GM21526 (cell line): ENCODE results near the gene TAF6.

Source experiments
- ATAC-seq: cut with Tn5 transposase; IDR thresholded peaks from one replicate; pipeline ENCODE4 v1.9.1; 2021; ENCODE audit warnings: moderate library complexity; ENCODE audit not compliant: unreplicated experiment, low FRiP score

Gene TAF6

DNA sequence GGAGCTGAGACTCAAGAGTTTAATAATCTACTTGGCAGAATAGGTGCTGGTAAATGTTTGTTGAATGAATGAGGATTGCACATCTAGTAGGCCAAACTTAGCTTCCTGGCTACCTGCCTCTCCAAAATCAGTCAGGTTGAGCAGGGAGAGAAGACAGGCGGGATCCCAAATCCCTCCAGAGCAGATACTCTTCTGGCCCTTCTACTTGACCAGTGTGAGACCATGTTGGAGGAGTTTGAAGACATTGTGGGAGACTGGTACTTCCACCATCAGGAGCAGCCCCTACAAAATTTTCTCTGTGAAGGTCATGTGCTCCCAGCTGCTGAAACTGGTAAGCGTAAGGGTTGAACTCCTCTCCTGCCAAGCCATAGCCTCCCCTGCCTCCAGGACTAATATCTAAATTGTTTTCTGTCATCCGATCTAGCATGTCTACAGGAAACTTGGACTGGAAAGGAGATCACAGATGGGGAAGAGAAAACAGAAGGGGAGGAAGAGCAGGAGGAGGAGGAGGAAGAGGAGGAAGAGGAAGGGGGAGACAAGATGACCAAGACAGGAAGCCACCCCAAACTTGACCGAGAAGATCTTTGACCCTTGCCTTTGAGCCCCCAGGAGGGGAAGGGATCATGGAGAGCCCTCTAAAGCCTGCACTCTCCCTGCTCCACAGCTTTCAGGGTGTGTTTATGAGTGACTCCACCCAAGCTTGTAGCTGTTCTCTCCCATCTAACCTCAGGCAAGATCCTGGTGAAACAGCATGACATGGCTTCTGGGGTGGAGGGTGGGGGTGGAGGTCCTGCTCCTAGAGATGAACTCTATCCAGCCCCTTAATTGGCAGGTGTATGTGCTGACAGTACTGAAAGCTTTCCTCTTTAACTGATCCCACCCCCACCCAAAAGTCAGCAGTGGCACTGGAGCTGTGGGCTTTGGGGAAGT is 5.4 kb upstream of the TAF6 start:
- ATAC-seq: no peak

DNA sequence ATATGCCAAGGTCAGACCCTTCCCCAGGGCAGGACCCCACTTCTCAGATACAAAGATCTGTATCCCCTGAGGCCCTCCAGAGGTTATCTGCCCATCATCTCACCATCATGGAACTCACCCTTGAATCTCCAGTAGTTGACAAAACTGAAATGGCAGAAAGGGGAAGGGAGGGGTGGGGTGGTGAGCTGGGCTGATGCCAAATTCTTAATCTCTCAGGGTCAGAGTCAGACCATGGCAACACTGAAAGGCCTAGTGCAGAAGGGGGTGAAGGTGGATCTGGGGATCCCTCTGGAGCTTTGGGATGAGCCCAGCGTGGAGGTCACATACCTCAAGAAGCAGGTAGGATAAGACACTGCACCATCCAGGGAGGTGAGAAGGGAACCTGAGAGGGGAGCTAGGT is 3.4 kb upstream of the TAF6 start:
- ATAC-seq: no peak

DNA sequence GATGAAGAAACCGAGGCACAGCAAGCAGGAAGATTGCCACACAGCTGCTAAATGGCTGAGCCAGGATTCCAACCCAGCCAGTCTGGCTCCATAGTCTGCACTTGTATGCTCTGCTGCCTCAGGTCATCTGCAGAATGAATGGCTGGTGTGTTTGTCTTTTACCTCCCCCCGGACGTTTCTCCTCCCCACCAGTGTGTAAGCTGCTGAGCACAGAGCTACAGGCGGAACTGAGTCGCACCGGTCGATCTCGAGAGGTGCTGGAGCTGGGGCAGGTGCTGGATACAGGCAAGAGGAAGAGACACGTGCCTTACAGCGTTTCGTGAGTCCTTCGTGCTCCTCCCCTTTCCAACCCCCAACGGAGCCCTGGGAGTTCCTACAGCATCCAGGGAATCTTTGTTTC is 2.9 kb upstream of the TAF6 start:
- ATAC-seq: no peak

DNA sequence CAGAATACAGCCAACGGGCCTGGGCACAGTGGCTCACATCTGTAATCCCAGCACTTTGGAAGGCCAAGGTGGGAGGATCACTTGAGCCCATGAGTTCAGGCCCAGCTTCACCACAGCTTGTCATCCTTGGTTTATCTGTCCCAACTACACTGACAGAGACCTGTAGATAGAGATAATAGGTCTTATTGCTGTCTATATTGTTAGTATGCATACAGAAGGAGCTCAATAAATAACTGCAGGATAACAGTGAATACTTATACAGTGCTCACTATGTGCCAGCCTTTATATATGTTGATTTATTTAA is 1.5 kb upstream of the TAF6 start:
- ATAC-seq: no peak

DNA sequence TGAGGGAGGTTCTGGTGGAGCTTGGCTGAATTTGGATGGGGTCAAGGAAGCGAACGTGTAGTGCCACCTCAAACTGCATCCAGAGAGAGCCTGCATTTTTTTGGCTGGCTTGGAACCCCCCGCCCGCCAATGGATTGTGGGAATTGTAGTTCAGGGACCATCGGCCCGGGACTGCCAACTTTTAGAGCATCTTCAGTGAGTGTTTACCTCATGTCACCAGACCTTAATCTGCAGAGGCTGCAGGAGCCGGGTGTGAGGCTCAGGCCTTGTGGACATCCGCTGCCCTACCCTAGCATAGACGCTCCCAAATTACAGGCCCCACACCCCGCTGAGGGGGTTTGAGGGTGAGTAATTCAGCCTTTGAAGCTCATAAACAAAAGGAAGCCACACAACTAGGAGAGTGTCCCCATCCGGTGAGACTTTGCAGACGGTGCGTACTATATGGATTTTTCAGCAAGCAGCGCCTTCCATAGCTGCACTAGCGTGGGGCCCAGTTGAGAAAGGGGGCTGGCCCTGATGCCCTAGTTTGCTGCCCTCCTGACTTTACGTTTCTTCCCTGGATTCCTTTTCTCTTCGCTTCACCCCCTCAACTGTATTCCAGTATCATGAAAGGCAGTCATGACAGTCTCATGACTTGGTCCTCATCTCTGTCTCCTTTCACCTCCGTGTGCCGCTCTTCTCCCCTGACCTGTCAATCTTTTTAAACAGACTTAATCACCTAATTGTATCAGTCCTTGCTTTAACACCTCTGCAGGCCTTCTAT is 993 bp upstream of the TAF6 start:
- ATAC-seq: peak; percentile 19

DNA sequence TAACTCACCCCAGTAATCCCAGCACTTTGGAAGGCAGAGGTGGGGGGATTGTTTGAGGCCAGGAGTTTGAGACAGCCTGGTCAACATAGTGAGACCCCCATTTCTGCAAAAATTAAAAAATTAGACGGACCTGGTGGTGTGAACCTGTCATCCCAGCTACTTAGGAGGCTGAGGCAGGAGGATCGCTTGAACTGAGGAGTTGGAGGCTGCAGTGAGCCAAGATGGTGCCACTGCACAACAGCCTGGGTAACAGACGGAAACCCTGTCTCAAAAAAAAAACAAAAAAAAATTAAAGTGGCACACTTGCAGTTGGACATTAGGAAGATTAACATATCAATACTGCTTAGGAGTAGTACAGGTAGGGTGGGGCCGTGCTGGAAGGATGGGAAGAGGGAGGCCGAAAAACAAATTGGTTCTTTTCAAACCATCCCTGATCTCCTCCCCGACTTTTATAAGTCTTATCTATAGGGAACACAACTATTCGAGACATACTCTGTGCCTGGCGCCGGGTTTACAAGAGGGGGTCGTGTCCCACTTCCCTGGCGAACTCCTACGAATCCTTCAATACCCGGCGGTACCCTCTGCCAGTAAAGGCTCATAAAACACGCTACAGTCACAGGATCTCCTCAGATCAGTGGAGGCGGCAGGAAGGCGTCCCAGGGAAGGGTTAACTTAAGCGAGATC is 628 bp downstream of the TAF6 start:
- ATAC-seq: no peak

DNA sequence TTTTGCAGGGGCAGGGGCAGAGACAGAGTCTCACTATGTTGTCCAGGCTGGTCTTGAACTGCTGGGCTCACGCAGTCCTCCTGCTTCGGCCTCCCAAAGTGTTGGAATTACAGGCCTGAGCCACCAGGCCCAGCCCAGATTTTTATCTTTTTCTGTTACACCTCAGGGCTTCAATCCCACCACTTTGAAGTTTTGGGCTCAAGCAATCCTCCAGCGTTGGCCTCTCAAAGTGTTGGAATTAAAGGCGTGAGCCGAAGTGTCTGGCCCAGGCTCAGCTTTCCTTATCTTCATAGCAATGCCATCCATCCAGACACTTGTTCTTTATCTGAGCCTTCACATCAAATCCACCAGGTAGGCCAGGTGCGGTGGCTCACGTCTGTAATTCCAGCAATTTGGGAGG is 4.1 kb downstream of the TAF6 start:
- no peak for ATAC-seq

DNA sequence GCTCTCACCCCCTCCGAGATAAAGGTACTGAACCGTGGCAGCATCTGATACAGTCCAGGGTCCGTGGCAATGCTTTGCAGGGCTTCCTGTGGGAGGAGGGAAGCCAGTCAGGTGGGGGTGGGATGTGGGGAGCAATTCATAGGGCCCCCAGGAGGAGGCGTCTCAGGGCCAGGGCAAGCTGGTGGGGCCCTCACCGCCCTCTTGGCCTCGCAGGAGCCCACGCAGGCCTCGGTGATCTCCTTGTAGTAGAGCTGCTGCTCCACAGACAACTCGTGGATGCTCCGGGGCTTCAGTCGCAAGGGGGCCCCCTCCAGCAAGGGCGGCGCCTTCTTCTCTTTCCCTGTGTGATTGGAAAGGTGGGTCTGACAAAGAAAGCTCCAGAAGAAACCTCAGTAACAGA is 7.2 kb downstream of the TAF6 start:
- ATAC-seq: no peak

DNA sequence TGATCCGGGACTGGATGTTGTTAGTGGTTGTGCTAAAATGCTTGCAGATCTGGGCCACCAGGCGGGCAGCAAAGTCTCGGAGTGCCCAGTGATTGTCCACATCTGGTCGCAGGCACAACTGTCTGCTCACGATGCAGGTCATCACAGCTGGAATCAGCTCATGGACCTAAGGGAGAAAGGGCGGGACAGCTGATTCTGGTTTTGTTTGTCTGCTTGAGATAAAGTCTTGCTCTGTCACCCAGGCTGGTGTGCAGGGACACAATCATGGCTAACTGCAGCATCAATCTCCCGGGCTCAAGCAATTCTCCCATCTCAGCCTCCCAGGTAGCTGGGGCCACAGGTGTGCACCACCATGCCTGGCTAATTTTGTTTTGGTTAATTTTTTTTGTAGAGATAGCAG is 8.0 kb downstream of the TAF6 start:
- ATAC-seq: no peak

DNA sequence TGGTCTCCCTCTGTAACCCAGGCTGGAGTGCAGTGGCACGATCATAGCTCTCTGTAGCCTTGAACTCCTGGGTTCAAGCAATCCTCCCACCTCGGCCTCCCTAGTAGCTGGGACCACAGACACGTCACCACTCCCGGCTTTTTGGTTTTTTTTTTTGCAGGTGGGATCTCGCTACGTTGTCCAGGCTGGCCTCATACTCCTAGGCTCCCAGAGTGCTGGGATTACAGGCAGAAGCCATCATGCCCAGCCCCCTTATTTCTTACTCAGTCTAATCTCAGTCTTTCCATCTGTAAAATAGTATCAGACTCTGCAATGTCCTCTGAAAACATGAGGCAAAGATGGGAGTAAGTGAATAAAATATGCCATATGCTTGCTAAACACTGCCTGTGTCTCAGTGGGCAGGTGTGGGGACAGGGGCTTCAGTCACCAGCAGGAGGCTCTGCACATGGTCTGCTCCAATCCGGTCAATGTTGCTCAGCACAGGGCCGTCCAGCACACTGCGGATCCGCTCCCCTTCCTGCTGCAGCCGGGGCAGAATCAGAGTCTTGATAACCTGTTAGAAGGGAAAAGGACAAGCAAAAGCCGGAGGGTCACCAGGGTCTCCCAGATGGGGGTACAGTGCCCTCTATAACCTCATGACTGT is 9.5 kb downstream of the TAF6 start:
- ATAC-seq: no peak

DNA sequence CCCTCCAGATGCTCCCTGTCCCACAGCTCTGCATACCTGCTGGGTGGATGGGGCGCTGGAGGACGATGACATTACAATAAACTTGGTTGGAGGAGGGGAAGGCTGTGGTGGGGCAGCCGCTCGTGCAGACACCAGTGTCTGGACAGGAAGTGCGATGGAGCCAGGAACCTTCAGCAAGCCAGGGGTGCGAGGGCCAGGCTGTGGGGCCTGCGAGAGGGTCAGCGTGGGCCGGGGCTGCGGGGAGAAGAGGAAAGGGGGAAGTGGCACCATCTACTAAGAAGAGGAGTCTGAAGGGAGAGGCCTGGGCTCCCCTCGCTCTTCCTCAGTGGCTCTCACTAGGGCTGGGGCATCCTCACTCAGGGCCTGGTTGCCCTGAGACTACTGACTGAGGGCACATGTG is 11.3 kb downstream of the TAF6 start:
- ATAC-seq: no peak

DNA sequence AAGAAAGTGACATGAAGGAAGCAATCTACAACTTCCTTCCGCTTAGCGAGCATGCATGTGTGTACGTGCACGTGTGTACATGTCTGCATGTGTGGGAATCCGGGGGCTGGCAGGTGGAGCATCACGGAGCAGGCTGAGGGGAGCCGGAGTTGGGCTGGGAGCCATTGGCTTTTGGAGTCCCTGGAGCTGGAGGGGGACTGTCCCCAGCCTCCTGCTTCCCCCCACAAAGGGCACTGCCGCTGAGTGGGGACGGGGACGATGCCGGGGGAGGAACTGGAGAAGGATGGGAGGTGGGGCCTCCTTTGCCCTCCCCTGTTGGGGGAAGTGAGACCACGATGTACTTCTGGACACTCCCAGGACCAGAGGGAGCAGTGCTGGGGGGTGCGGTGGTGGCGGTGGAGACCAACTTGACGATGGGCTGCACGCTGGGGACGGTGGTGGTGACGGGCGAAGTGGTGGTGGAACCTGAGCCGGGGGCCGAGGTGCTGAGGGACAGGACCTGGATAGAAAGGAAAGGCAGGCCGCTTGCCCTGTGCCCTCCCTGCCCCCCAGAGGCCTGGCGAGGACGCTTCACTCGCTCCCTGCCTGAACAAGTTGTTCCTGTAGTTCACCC is 11.9 kb downstream of the TAF6 start:
- ATAC-seq: no peak

DNA sequence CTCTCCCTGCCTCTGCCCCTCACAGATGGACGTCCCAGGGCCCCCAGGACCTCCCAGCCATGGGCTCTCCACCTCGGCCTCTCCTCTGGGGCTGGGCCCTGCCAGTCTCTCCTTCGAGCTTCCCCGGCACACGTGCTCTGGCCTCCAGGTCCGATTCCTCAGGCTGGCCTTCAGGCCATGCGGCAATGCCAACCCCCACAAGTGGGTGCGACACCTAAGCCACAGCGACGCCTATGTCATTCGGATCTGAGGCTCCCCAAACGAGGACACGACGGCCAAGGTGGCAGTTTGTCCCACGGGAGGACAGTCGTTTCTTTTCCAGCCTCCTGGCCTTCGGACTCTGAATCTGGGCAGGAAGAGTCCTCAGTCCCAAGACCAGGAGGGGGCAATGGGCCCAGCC is 12.5 kb downstream of the TAF6 start:
- no peak for ATAC-seq

DNA sequence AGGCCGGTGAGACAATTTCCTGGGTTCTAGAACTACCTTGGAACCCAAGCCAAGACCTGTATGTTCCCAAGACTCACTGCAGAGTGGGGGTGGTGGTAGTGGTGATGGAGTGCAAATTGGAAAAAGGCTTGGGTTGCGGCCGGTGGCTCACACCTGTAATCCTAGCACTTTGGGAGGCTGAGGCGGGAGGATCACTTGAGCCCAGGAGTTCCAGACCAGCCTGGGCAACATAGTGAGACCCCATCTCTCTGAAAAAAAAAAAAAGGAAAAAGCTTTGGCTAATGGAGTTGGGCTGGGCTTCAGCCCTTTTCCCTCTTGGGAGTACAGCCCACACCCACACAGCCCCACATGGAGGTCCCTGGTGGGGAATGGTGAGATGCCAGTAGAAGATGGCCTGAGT is 13.6 kb downstream of the TAF6 start:
- ATAC-seq: no peak

DNA sequence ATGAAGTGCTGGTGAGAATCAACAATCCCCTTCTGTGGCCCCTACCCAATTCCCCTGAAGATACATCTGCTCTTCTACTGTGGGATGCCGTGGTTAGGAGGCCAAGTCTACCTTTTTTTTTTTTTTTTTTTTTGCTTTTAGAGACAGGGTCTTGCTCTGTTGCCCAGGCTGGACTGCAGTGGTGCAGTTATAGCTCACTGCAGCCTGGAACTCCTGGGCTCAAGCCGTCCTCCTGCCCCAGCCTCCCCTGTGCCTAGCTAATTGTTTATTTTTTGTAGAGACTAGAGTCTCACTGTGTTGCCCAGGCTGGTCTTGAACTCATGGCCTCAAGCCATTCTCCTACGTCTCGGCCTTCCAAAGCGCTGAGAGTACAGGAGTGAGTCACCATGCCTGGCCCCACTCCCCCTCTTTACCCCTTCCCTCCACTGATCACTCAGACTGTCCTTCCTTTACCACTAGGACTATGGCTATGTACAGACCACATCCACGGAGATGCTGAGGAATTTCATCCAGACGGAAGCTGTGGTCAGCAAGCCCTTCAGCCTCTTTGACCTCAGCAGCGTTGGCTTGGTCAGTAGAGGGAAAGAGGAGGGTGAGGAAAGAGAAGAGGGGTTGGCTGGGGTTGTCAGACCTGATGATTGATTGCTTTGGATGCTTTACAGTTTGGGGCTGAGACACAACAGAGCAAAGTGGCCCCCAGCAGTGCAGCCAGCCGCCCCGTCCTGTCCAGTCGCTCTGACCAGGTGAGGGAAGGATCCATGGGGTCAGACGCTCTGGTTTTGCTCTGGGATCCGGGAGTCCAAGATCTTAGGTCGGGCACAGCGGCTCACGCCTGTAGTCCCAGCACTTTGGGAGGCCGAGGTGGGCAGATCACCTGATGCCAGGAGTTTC is 16.0 kb downstream of the TAF6 start:
- no peak for ATAC-seq

DNA sequence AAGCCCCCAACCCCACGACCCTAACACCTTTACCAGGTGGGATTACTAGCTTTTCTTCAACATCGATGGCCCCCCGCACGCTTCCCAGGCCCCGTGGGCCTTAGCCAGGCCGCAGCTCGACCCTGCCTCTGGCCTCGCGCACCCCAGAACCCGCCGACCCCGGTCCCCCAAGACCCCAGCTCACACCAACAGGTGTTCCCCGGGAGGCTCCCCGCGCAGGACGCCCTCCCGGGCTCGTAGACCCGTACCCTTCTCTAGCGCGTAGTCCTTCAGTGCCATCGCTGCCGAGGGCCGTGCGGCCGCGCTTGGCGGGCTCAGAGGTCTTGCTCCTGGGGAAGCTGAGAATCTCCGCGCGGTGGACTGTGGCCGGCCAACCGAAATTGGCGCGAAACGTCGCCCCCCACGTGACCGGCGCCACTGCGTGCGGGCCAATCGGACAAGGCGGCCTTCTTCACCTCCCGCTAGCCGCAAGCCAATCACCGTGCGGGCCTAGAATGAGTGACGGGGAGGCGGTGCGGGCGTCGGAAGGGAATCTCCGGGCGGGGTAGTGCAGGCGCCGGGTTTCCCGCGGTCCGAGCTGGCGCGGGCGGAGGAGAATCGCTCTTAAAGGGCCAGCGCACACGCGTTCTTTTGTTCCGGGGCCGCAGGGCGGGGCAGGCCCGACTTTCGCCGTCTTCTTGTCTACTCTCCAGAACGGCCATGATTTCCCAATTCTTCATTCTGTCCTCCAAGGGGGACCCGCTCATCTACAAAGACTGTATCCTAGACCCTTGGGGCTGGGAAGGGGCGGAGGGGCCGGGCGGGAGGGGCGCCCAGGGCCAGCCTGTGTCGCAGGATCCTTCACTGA is 17.9 kb downstream of the TAF6 start, which contains the start of the genes AP4M1 and MCM7:
AP4M1 (plus strand) TSS at position 628 of the 847 bp plus-strand sequence; CDS start at position 700, 72 bp downstream.
MCM7 (minus strand) TSS at position 382 of the 847 bp plus-strand sequence; CDS start at position 279, 103 bp downstream.
- ATAC-seq: peak; percentile 81

DNA sequence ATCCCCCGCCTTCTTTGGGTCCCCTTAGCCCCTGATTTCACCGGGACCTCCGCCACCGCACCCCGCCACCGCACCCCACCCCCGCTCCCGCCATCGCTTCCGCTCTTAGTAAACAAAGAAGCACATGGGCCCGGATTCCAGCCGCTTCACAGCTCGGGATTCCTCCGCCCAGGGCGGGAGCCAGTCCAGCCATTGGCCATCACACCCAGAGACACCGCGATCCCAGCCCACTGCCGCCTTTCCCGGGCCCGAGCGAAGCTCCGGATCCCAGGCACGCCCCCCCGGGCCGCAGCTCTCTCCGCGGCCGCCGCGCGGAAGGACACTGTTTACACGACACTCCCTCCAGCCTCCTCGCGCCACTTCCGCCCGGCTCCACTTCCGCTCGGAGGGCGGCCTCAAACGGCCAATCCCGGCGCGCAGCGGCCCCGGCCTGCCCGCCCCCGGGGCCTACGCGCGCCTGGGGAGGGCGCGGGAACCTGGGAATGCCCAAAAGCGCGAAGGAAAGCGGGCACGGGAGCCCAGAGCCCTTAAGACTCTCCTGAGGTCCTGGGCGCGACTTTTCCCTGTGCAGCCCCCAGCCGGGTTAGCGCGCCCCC is 18.6 kb downstream of the TAF6 start:
- ATAC-seq: peak; percentile 57

DNA sequence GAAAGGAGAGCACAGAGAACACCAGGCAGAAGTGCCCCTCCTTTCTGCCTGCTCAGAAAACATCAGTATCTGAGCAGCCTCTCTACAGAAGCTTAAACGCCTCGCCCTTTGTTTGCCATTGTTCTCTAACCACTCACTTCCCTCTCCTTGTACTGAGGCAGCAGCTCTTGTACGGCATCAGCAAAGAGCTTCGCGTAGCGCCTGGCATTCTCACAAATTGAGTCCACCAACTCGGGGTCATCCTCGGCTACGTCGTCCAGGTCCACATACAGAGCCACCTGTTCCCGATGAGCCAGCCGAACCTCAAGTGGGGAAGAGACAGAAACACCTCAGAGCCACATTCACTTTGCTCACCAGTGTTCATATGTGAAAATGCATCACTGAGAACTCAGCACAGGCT is 19.7 kb downstream of the TAF6 start:
- ATAC-seq: no peak
